ENCODE measurements around the gene KCNJ1. TPM values are rescaled to one million over a fixed set of nuclear protein-coding genes. Genes with fewer than 3 reads are reported as not detected.

KCNJ1 gene
- total and polyA plus RNA-seq, 2 donors (not counting 3 experiments of a cell fraction or from before 2014, with no cell fraction given) = not detected

GRCh38 chr11:128809128-128809527, 58.0 kb downstream of the KCNJ1 start:
- dilution Hi-C loops (cut with MboI; ENCODE audit: extremely low pct_ligation_motif_present, low sequenced_read_pairs) = no loop called here
- Histone ChIP-seq H3K4me1 (ENCODE audit: control insufficient read depth, extremely low read depth, insufficient read depth, low read length) (no peaks in the 10 kb centered on the region), H3K27me3 (ENCODE audit: control insufficient read depth in 2 of 2, insufficient read depth in 2 of 2, low read length in 2 of 2) (no peaks in the 10 kb centered on the region), H3K9me1 (replicated peaks; ENCODE audit: control insufficient read depth, extremely low read depth, insufficient read depth, low read length) (no peaks in the 10 kb centered on the region), H2AFZ (ENCODE audit: low read depth, low read length) (no peak overlapping the region), H3K36me3 (ENCODE audit: control insufficient read depth in 2 of 2, extremely low read depth in 1 of 2, insufficient read depth in 2 of 2, low read length in 2 of 2) (peaks cover 36 to 54% of the 10 kb centered on the region in 2 experiments), H3K27ac (ENCODE audit: insufficient read depth, low read depth, low read length) (no peak overlapping the region), H3K9ac (replicated peaks; ENCODE audit: extremely low read depth, insufficient read depth, low read length) (no peak overlapping the region), H3K79me2 (ENCODE audit: control insufficient read depth, insufficient read depth, low read length) (no peaks in the 10 kb centered on the region), H3K9me3 (replicated peaks; ENCODE audit: control insufficient read depth, insufficient read depth, low read length) (no peaks in the 10 kb centered on the region), H3K4me3 (replicated peaks in 1 of 3; ENCODE audit: insufficient read depth in 1 of 3, low read depth in 1 of 3, low read length in 3 of 3) (no peak overlapping the region), H4K20me1 (replicated peaks; ENCODE audit: control insufficient read depth, extremely low read depth, insufficient read depth, low read length) (no peaks in the 10 kb centered on the region), H3K4me2 (ENCODE audit: insufficient read depth, low read length) (no peak overlapping the region)
- POLR2A ChIA-PET = no interaction called here
- no TSS peak for BruUV-seq (replicated peaks)
- intact Hi-C loops (cut with micrococcal nuclease) = no loop called here
- TF ChIP-seq FOS (IDR thresholded peaks at IDR 0.05; ENCODE audit: borderline replicate concordance, insufficient read depth, low read length) (no peak), POLR2AphosphoS5 (IDR thresholded peaks at IDR 0.05; ENCODE audit: insufficient read depth, low read depth, low read length) (no peak), JUN (IDR thresholded peaks at IDR 0.05; ENCODE audit: borderline replicate concordance, insufficient read depth, insufficient read length, low read depth) (no peak), POLR2A (IDR thresholded peaks at IDR 0.05; ENCODE audit: low read depth, low read length) (no peak), MYC (IDR thresholded peaks at IDR 0.05; ENCODE audit: low read depth, low read length) (no peak), MAX (IDR thresholded peaks at IDR 0.05; ENCODE audit: insufficient read depth, insufficient read length) (no peak), GATA2 (IDR thresholded peaks at IDR 0.05; ENCODE audit: insufficient read depth, insufficient read length, low read depth, low read length) (no peak), EZH2 (IDR thresholded peaks at IDR 0.05; ENCODE audit: borderline replicate concordance, low read depth, low read length, severe bottlenecking) (no peak)
- TF ChIP-seq, protein P1, sequence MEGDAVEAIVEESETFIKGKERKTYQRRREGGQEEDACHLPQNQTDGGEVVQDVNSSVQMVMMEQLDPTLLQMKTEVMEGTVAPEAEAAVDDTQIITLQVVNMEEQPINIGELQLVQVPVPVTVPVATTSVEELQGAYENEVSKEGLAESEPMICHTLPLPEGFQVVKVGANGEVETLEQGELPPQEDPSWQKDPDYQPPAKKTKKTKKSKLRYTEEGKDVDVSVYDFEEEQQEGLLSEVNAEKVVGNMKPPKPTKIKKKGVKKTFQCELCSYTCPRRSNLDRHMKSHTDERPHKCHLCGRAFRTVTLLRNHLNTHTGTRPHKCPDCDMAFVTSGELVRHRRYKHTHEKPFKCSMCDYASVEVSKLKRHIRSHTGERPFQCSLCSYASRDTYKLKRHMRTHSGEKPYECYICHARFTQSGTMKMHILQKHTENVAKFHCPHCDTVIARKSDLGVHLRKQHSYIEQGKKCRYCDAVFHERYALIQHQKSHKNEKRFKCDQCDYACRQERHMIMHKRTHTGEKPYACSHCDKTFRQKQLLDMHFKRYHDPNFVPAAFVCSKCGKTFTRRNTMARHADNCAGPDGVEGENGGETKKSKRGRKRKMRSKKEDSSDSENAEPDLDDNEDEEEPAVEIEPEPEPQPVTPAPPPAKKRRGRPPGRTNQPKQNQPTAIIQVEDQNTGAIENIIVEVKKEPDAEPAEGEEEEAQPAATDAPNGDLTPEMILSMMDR (IDR thresholded peaks at IDR 0.05; ENCODE audit: extremely low read depth in 1 of 2, insufficient read depth in 1 of 2, low read depth in 1 of 2, low read length in 2 of 2) = no peak
- no peak for DNase-seq (ENCODE audit: low read depth, low spot score)
- CTCF ChIA-PET = interaction anchor here (1.0 to 3.4 kb wide), 5 partner anchors 18 to 147 kb away, joined by 3 to 20 read pairs (median 6); no protein-coding TSS in a partner anchor
- no peak for FAIRE-seq
